HG03520 (cell line): ENCODE measurements around the gene PCYOX1L.

Experiments
- ATAC-seq: cut with Tn5 transposase; IDR thresholded peaks from one replicate; pipeline ENCODE4 v1.9.1; 2021; ENCODE audit warnings: mild to moderate bottlenecking, moderate library complexity; ENCODE audit not compliant: unreplicated experiment

PCYOX1L gene

DNA sequence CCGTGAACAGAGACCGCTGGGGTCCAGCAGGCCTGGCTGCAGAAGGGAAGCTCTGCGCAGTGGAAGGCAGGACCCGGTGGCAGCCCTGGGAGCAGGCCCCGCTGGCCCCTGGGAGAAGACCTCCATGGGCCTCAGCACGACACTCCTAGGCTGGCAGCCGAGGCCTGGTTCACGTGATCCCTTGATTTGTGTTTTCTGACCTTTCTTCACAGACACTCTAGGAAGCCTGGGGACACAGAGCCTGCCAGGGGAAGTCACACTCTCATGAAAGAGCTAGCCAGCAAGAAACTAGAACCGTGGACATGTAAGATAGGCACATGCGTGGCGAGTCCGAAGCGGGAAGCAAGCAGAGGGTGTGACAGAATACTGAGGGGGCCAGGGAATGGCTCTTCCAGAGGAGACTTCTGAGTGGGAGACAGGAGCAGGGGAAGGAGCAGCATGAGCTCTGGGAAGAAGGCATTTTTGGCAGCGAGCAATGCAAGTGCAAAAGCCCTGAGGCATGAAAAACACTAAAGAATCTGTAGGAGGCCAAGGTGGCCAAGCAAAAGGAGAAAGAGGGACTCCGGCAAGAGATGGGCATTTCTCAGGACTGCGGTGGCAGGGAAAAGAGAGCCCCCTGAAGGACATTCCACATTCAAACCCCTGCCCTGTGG lies 47.8 kb downstream of the PCYOX1L start:
- ATAC-seq, result no peak

DNA sequence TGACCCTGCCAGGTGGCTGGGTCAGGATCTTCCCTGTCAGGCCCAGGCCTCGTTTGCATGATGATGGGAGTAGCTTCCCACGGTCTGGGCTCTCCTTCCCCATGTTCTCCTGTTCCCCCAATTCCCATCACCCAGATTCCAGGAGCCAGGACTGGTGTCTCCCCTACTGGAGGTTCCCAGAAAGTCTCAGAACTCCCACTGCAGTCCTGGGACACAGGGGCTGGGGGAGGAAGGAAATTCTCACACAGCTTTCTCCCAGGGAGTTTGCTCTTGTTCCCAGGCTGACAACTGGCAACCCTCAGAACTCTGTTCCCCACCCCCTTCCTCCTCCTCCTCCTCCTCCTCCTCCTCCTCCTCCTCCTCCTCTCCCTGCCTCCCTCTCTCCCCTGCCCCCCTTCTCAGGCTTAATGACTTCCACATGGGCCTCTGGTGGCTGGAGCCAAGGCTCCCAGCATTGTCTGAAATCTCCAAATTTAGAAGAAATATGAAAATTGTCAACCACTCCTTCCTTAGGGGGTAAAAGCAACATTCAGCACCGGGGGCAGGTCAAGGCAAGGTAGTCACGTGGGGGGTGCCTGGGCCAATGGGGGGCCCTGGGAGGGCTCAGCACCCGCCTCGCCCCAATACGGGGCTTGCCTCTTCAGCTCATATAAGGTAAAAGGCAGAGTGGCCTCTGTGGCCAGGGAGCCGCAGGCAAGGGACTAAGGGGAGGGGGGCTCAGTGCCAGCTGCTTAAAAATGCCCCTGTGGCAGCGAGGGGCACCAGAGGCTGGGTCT lies 48.5 kb downstream of the PCYOX1L start:
- no peak for ATAC-seq

DNA sequence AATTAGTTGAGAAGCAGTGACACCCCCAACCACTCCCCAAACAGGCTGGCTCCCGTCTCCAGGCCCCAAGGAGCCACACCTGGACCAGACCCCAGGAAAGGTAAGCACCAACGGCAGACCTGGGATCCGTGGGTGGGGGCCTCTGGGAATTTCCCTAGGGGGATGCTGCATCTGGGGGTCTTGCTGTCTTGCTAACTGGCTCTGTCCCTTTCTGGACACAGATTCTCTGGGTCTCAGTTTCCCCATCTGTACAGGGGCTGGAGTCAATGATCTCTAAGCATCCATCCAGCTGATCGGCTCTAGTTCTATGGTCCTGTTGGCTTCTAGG lies 49.1 kb downstream of the PCYOX1L start:
- ATAC-seq, result no peak

DNA sequence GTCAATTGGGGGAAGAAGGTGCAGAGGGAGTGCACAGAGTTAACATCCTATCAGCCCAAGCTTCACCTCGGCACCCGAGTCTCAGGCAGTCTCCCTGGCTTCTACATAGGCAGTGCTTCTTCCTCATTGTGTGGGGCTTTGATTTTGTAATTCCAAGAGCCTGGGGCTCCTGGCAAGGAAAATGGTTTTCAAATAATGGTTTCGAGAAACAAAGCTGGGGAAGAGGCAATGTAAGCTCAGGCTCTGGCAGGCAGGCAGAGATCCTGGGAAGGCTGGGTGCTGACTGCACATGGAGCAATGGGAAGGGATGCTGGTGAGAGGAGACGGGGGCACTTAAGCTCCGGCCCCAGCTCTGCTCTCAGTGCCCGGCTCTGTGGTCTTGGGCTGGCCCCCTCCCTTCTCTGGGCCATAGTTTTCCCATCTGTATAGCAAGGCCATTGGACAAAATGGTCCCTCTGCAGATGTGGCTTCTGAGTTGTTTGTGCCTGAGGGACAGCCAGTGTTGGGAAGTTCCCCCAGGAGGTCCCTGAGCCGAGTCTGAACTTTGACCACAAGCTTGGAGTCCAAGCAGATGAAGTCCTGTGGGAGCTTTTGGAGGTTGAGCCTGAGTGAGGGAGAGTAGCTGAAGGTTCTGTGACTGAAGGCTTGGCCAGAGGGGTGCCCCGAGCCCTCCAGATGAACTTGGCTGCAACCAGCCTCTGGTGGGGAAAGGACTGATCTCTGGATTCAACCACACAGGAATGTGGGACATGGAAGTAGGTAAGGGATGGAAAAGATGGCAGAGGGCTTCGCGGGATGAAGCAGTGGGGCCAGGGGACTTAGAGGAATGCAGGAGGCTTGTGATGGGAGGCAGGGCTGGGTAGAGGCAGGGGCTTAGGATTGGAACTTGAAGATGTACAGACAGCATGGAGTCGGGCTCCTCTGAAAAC lies 49.7 kb downstream of the PCYOX1L start:
- no peak for ATAC-seq

DNA sequence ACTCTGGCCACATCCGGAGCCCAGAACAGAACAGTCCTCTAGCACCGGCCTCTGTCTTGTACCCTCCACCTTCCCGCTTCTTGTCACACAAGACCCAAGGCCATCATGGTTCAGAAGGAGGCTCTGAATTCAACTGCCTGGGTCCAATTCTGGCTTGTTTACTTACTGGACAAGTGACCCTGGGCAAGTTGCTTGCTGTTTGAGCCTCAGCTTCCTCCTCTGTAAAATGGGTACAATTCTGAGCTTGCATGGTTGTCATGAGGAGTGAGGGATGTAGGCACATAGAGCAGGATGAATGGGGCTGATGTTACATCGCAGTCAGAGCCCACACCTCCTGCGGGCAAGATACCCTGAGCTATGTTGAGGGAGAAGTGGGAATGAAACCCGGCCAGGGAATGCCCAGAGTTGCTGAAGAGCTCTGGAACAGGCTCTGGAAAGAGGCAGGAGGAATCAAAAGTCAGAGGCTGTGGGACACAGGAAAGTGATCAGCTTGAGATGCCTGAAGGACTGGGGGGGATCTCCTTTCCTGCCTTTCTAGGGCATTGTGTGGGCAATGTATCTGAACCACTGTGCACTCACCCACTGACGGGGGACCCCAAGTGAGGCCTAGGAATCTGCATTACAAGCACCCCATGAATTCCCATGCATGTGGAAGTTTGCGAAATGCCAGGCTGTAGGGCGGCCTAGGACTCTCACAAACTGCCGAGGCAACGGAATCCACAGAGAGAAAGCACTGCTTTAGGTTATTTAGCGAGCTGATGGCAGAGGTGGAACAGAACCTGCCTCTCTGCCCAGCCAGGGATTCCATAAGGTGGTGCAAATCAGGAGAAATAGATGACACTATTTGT lies 50.6 kb downstream of the PCYOX1L start:
- ATAC-seq, result no peak

DNA sequence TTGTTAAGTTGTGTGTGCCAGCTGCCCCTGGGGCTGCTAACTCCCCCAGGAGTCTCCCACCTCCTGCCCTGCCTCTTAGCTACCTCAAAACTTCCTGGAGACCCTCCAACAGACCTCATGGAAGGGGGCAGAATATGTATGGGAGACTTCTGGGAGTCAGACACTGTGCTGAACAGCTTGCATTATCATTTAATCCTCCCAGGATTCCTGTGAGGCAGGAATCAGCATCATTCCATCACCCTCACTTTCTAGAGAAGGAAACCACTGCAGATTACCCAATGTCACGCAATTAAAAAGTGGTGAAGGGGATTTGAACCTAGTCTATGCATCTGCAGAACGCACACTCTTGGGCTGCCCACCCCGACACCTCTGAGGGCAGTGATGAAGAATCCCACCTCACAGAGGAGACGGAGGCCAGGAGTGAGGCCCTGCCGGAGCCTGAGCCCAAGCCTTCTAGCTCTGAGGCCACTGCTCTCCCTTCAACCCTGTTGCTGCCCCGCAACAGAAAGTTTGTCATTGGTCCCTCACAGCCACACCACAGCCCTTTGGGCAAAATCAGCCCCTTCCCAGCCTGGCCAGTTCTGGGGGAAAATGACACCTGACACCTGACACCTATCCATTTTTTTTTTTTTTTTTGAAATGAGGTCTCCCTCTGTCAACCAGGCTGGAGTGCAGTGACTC lies 51.6 kb downstream of the PCYOX1L start:
- ATAC-seq, result no peak

DNA sequence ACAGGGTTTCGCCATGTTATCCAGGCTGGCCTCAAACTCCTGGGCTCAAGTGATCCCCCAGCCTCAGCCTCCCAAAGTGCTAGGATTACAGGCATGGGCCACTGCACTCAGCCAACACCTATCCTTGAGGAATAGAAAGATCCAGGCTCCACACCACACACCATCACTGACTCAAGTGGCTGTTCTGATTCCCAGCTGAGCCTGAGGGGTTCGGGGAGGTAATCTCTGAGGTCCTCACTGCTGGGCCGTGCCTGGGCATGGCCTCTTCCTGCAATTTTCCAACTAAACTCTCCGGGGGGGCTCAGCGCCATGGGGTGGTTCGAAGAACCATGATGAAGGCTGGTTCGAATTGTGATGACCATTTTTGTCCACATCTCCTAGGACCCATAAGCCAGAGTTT lies 52.2 kb downstream of the PCYOX1L start:
- no peak for ATAC-seq

DNA sequence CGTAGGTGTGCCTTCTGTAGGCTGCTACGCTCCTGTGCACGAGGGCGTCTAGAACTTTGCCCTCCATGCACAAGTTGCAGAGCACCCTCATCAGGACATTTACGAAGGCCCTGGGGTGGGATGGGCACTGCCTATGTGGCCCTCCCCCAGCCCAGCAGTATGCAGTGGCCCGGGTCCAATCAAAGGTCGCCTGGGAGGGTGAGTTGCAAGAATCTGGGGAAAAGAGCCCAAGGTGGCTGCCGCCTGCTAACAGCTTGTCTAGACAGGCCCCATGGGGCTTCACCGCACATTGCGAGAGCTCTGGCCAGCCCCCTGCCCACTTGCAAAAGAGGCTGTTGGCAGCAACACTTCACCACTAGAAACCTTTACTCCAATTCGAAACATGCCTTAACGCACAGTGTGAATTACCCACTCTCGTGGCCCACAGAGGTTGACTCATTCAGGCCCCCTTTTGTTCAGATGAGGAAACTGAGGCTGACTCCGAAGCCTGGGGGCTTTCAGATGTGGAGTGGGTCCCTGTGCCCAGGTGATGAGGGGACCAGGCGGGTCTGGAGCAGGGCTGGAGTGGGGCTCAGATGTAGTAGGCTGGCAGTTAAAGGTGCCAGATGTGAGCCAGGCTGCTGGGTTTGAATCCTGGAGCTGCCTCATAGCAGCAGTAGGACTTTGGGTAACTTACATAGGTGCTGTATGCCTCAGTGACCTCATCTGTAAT lies 53.0 kb downstream of the PCYOX1L start:
- ATAC-seq, result no peak

DNA sequence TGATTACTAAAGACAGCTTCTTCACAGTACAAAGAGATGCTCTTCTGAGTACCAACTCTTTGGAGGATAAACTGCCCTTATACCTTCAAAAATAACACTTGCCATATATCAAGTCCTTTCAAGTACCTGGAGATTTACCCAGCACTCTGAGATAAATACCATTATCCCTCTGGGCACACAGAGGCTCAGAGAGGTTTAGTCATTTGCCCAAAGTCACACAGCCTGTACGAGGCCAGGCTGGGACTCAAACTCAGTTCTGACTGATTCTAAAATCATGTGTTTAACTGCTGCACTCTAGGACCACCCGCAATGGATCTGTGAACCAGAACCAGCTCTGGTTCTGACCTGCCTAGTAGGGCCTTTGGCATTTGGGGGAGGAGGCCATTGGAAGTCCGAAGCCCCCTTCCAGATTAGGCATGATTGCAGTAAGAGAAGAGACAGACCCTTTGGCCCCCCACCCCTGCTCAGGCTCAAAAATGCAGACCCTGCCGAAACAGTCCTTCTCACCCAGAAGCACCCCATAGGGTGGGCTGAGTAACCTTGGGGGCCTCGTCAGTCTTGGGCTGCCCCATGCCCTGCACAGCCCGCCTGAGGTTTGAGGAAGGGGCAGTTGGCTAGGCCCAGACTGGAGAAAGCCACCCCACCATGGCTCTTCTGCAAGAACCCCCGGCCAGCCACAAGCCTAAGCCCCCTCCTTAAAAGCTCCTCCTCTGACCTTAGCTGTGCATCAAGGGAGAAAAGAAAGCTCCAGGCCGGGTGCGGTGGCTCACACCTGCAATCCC lies 54.1 kb downstream of the PCYOX1L start:
- no peak for ATAC-seq

DNA sequence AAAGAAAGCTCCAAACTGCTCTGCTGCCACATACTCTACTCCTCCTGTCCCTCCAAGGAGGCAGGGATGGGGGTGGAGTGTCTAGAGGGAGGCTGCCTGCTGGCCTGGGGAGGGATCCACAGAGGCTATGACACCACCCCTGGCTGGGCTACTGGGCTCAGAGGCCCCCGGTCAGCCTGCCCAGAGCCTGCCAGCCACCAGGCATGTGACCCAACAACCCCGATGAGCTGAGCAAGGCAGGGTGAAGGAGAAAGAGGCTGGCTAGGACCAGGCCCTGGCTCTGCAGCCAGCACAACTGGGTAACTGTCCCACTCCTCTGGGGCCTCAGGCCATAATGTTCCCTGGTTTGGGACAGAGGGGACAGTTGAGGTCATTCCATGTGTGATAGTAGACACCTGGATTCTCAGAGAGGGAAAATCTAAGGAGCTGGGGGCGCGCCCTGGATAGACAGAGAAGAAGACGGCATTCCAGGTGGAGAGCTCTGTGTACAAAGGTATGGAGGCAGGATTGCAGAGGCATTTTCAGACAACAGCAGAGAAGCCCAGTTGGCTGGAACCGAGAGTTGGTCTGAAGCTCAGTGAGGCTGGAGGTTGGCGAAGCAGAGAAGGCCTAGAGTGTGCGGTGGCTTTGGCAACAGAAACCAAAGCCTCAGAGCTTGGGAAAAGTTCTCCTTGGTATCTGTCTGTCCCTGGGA lies 55.1 kb downstream of the PCYOX1L start:
- no peak for ATAC-seq

DNA sequence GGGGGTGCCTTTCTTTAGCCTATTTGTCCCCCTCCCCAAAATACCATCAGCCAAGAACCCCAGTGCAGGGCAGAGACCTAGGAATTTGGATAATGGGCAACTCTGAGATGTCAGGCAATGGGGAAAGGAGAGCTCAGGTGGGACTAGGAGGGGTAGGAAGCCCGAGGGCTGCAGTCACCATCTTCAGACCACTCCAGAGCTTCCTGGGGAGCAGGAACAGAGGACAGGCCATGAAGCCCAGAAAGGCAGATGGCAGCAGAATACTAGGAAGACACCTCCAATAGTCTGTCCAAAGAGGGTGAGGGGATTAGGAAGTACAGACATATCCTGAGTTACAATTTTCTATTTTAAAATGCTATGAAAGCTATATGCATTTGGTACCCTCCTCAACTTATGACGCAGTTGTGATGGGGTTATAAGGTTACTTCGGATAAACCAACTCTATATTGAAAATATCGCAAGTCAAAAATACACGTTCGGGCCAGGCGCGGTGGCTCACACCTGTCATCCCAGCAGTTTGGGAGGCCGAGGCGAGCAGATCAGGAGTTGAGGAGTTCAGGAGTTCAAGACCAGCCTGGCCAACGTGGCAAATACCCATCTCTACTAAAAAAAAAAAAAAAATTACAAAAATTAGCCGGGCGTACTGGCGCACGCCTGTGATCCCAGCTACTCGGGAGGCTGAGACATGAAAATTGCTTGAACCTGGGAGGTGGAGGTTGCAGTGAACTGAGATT lies 55.8 kb downstream of the PCYOX1L start:
- ATAC-seq, result no peak

DNA sequence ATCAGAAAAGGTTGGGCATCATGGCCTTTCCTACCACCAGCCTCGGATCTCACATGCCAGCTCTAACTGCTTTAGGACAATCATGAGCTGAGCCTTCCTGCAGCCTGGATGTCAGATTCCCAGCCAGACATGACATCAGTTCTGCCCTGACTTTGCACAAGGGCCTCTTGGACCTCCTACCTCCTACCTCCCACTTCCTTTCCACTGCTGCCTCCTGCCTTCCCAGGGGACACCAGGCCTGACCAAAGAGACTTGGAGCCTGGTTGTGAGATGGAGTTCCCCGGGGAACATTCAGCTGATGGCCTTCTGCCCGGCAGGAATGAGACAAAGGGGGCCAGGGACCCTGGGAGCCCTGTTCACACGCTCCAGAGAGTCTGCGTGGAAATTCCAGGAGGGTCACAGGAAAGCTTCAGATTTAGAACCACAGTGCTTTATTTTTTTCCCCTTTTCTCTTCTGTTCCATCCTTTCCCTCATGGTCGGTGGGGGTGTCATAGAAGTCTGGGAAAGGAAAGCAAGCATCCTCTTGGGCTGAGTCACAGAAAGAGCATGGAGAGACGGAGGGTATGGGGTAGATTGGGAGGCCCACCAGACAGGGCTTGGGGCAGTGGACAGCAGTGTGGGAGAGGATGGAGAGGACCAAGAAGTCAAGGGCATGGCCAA lies 56.7 kb downstream of the PCYOX1L start:
- ATAC-seq, result no peak

DNA sequence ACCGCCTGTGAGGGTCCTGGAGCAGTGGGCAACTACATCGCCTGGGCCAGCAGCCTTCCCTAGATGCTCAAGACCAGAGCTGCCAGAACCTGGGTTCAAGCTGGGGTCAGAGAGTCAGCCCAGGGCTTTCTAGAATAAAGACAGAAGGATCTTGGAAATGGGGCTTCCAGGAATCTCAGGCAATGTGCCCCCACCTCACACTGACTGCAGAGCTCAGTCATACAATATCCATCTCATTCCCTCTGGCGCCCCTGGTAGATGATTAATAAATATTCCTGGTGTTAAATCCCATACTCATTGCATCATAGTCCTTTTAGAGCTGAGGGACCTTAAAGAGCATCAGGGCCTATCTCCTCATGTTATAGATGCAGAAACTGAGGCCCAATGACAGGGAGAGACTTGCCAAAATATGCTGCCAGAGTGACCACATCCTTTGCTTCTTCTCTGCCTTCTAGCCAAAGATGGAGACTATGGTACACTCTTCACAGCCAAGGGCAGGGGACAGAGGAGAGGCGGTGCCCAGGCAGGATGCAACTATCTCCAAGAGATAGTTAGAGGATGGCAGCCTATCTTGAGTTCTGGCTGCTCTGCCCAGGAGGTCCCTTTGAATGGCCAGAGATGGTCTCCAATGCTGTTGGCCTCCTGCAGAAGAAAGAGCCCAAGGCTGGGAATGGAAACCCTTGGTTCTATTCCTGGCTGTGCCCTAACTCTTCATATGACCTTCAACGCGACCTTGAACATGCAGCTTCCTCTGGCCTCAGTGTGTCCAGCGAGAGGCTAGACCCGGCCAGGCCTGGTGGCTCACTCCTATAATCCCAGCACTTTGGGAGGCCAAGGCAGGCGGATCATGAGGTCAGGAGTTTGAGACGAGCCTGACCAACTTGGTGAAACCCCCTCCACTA lies 57.5 kb downstream of the PCYOX1L start:
- ATAC-seq, result no peak

DNA sequence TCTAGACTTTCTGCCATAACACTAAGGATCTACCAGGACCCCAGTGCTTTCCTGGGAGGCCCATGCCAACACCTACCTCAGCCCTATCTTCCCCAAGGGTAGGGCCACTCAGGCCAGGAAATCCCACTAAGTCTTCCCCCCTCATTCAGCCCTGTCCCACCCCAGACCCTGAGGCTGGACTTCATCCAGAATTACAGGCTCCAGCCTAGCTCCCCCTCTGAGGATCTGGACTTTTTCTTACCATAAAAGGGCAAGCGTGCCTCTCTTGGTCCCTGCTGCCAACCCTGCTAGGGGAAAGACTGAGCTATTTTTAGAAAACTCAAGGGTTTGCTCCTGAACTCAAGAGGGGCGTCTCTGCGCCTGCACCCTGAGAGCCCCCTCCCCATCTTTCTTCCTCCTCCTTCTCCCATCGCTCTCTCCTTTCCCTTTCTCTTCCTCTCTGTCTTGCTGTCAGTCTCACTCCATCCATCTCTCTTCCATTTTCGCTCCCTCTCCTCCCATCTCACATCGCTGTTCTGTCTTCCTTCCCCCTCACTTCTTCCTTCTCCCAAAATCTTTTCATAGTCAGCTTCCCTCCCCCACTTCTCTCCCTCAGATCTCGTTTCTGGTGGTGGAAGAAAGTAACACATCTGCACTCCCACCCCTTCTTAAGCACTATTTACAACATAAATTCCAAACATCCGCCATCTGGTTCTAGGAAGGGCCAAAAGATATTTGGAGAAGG lies 59.3 kb downstream of the PCYOX1L start:
- ATAC-seq, result no peak

DNA sequence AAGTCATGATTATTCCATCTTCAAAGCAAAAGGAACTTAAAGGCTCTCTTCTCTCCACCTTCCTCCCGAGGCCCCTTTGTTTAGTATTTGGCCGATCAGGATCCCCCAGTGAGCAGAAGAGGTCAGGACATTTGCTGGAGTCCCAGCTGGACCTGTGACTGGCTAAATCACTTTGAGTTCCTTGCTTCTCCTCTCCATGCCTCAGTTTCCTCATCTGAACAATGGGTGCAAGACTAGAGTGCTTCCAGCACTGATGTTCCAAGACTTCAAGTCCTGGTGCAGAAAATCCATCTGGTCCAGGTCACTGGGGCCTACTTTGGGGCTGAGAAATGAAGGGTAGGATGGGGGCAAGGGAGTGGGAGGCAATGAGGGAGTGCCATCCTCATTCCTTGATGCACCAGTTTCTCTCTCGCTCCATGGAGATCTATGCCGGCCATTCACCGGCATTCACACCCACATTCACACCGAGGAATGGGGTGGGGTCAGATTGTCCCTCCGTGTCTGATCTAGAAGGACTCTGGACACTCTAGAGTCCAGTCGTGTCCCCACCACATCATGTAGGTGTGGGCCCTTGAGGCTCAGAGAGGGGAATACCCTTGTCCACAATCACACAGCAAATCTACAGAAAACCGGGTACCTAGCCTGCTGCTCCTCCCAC lies 60.0 kb downstream of the PCYOX1L start:
- no peak for ATAC-seq
